VCaP (cell line): Measurements from ENCODE around the gene SLC17A9.

Experiments used
- H3K27ac ChIP-seq: fragments of 450-650 bp; 2 replicates; pipeline ENCODE4 v1.5.1; 2017
- CTCF ChIP-seq: fragments of 450-650 bp; conservative IDR thresholded peaks from 2 replicates; pipeline ENCODE4 v1.5.1; 2017; ENCODE audit warnings: mild to moderate bottlenecking, moderate library complexity

Gene SLC17A9

GRCh38 chr20:62950741-62951140 lies 1.8 kb upstream of the SLC17A9 start:
- no peak overlapping the region for H3K27ac ChIP-seq
- no peak for TF ChIP-seq CTCF

- no peak for TF ChIP-seq CTCF
- H3K27ac ChIP-seq = no peak overlapping the region
Observed at GRCh38 chr20:62951143-62951895, 1.2 kb upstream of the SLC17A9 start.

GRCh38 chr20:62951896-62952372 lies 575 bp upstream of the SLC17A9 start:
- no peak overlapping the region for H3K27ac ChIP-seq
- TF ChIP-seq CTCF = no peak

- TF ChIP-seq CTCF = no peak
- no peak overlapping the region for H3K27ac ChIP-seq
Observed at GRCh38 chr20:62952968-62953838, 694 bp downstream of the SLC17A9 start.

GRCh38 chr20:62953839-62954703 lies 1.6 kb downstream of the SLC17A9 start:
- H3K27ac ChIP-seq = no peak overlapping the region
- no peak for TF ChIP-seq CTCF

GRCh38 chr20:62955519-62956386 lies 3.2 kb downstream of the SLC17A9 start:
- H3K27ac ChIP-seq = peak overlapping the region; percentile 53
- TF ChIP-seq CTCF = no peak
